IPS-20b (cell line): ENCODE results near the gene MRAP.

Experiments
- H3K27ac ChIP-seq: one replicate; pipeline ENCODE4 v1.5.1; 2013; ENCODE audit warnings: low read length
- H3K27me3 ChIP-seq: 2 replicates; pipeline ENCODE4 v1.6.1; 2013; ENCODE audit warnings: mild to moderate bottlenecking, low read length, inconsistent platforms; ENCODE audit not compliant: insufficient read depth
- H3K36me3 ChIP-seq: 2 replicates; pipeline ENCODE4 v1.6.1; 2013; ENCODE audit warnings: low read depth, mild to moderate bottlenecking, inconsistent platforms, low read length, moderate library complexity; ENCODE audit not compliant: insufficient read depth
- H3K4me1 ChIP-seq: 2 replicates; pipeline ENCODE4 v1.6.1; 2013; ENCODE audit warnings: mild to moderate bottlenecking, control low read depth, inconsistent platforms, low read length, moderate library complexity; ENCODE audit not compliant: insufficient read depth
- H3K4me3 ChIP-seq: 2 replicates; pipeline ENCODE4 v1.5.1; 2013; ENCODE audit warnings: mild to moderate bottlenecking, low read length, inconsistent platforms
- H3K9ac ChIP-seq: 2 replicates; pipeline ENCODE4 v1.6.1; 2013; ENCODE audit warnings: low read depth, mild to moderate bottlenecking, inconsistent platforms, low read length, moderate library complexity
- H3K9me3 ChIP-seq: 2 replicates; pipeline ENCODE4 v1.6.1; 2013; ENCODE audit warnings: mild to moderate bottlenecking, low read depth, low read length, inconsistent platforms; ENCODE audit not compliant: insufficient read depth

Gene MRAP

DNA sequence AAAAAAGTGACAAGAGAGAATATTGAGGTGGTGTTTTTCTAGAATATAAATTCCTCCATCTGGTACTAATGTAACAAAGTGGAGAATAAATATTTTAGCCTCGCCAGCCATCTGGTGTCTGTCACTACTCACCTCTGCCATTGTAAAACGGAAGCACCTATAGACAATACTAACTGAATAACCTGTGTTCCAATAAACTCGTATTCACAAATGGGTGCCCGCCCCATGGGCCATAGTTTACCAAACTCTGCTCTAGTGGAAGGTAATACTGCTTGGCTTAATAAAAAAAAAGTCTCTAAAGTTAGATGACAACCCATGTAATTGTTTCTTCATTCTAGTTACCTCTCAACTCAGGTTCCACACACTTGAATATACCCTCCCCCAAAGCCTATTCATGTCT, 27.9 kb upstream of the MRAP start:
- no peaks in the 10 kb centered on the region for H3K9me3 ChIP-seq
- H3K4me3 ChIP-seq: no peak overlapping the region
- H3K27me3 ChIP-seq: no peaks in the 10 kb centered on the region
- H3K4me1 ChIP-seq: no peaks in the 10 kb centered on the region
- no peak overlapping the region for H3K27ac ChIP-seq
- H3K36me3 ChIP-seq: peaks cover 82% of the 10 kb centered on the region
- no peak overlapping the region for H3K9ac ChIP-seq

DNA sequence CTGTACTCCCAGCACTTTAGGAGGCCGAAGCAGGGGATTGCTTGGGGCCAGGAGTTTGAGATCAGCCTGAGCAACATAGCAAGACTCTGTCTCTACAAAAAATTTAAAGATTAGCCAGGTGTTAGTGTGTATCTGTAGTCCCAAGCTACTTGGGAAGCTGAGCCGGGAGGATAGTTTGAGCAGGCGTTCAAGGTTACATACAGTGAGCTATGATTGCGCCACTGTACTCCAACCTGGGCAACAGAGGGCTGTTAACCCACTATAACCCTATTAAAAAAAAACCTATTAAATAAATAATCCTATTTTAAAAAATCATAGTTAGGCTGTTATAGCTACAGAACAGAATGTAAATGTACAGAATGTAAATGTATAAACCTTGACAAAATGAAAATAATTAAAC, 22.0 kb upstream of the MRAP start:
- Histone ChIP-seq H3K4me3 (no peak overlapping the region), H3K9me3 (no peaks in the 10 kb centered on the region), H3K9ac (no peak overlapping the region), H3K36me3 (peaks cover 31% of the 10 kb centered on the region), H3K27ac (no peak overlapping the region), H3K27me3 (no peaks in the 10 kb centered on the region), H3K4me1 (peaks cover 4% of the 10 kb centered on the region; the same call in 1 of the 2 replicates)

- peaks cover 4% of the 10 kb centered on the region; the same call in 1 of the 2 replicates for H3K4me1 ChIP-seq
- no peak overlapping the region for H3K27ac ChIP-seq
- H3K27me3 ChIP-seq: no peaks in the 10 kb centered on the region
- H3K9me3 ChIP-seq: no peaks in the 10 kb centered on the region
- H3K9ac ChIP-seq: peak overlapping the region; percentile 75
- peak overlapping the region; percentile 75 for H3K4me3 ChIP-seq
- peaks cover 17% of the 10 kb centered on the region for H3K36me3 ChIP-seq
These were observed 20.6 kb upstream of the MRAP start for GRCh38 chr21:32278103-32278502.

- Histone ChIP-seq H3K9me3 (no peaks in the 10 kb centered on the region), H3K9ac (peak within 1 kb of the TSS; percentile 75), H3K36me3 (peaks cover 10% of the 10 kb centered on the region), H3K4me3 (peak within 1 kb of the TSS; percentile 75), H3K27ac (no peak within 1 kb of the TSS), H3K4me1 (peaks cover 4% of the 10 kb centered on the region; the same call in 1 of the 2 replicates), H3K27me3 (no peaks in the 10 kb centered on the region)
These were observed 19.9 kb upstream of the MRAP start, which contains the start of gene MIS18A for GRCh38 chr21:32278518-32279376. MIS18A (minus strand) TSS chr21:32279049; CDS start chr21:32279014, 35 bp downstream.

DNA sequence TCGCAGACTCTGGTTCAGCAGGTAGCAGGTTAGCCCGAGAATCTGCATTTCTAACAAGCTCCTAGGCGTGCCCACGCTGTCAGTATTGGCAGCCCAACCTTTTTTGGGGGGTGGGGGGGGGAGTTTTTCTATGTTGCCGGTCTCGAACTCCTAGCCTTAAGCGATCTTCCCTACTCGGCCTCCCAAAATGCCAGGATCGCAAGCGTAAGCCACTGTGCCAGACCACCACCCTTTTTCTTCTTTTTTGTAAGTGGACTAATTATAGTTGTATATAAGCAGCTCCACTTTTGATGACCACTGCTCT, 19.3 kb upstream of the MRAP start:
- H3K27ac ChIP-seq: no peak overlapping the region
- no peaks in the 10 kb centered on the region for H3K27me3 ChIP-seq
- H3K4me3 ChIP-seq: peak overlapping the region; percentile 75
- H3K4me1 ChIP-seq: peaks cover 4% of the 10 kb centered on the region; the same call in 1 of the 2 replicates
- peaks cover 6% of the 10 kb centered on the region for H3K36me3 ChIP-seq
- H3K9me3 ChIP-seq: no peaks in the 10 kb centered on the region
- peak overlapping the region; percentile 75; the same call in 1 of the 2 replicates for H3K9ac ChIP-seq

DNA sequence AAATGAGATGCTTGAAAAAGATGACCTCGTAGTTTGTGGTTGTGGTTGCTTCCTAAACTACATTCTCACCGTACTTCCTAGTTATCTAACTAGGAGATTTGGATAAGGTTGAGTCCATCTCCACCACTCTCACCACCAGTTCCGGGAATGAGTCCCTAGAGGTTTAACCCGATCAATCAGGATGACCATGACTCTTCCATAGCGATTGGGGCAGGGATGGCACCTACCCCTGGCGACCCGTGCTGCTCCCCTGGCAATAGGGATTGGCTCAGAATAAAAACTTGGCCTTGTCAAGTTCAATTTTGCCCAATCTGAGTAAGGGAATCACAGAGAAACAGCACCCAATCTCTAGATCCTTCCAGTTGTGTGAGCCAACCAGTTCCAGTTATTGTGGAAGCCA, 17.1 kb upstream of the MRAP start:
- Histone ChIP-seq H3K4me3 (no peak overlapping the region), H3K4me1 (peaks cover 4% of the 10 kb centered on the region; the same call in 1 of the 2 replicates), H3K9ac (no peak overlapping the region), H3K9me3 (no peaks in the 10 kb centered on the region), H3K27ac (no peak overlapping the region), H3K27me3 (no peaks in the 10 kb centered on the region), H3K36me3 (no peaks in the 10 kb centered on the region)

GRCh38 chr21:32282992-32283391, 15.7 kb upstream of the MRAP start:
- H3K27me3 ChIP-seq: no peaks in the 10 kb centered on the region
- no peaks in the 10 kb centered on the region for H3K9me3 ChIP-seq
- H3K9ac ChIP-seq: no peak overlapping the region; the same call in 1 of the 2 replicates
- H3K4me3 ChIP-seq: no peak overlapping the region
- H3K4me1 ChIP-seq: peaks cover under 1% of the 10 kb centered on the region; the same call in 1 of the 2 replicates
- H3K36me3 ChIP-seq: no peaks in the 10 kb centered on the region
- no peak overlapping the region for H3K27ac ChIP-seq

- H3K27me3 ChIP-seq: no peaks in the 10 kb centered on the region
- H3K4me1 ChIP-seq: no peaks in the 10 kb centered on the region
- H3K4me3 ChIP-seq: no peak overlapping the region
- H3K9me3 ChIP-seq: no peaks in the 10 kb centered on the region
- no peaks in the 10 kb centered on the region for H3K36me3 ChIP-seq
- H3K9ac ChIP-seq: no peak overlapping the region
- no peak overlapping the region for H3K27ac ChIP-seq
These were observed 13.2 kb upstream of the MRAP start for GRCh38 chr21:32285476-32285875.

- no peaks in the 10 kb centered on the region for H3K27me3 ChIP-seq
- no peaks in the 10 kb centered on the region for H3K4me1 ChIP-seq
- no peak overlapping the region for H3K4me3 ChIP-seq
- no peaks in the 10 kb centered on the region for H3K9me3 ChIP-seq
- H3K9ac ChIP-seq: no peak overlapping the region
- H3K27ac ChIP-seq: no peak overlapping the region
- H3K36me3 ChIP-seq: no peaks in the 10 kb centered on the region
These were observed 1.2 kb upstream of the MRAP start for GRCh38 chr21:32297449-32297848.

- no peaks in the 10 kb centered on the region for H3K27me3 ChIP-seq
- H3K9me3 ChIP-seq: no peaks in the 10 kb centered on the region
- H3K9ac ChIP-seq: no peak overlapping the region
- no peak overlapping the region for H3K4me3 ChIP-seq
- no peaks in the 10 kb centered on the region for H3K36me3 ChIP-seq
- H3K4me1 ChIP-seq: no peaks in the 10 kb centered on the region
- H3K27ac ChIP-seq: no peak overlapping the region
These were observed 501 bp upstream of the MRAP start for GRCh38 chr21:32298148-32298559.

GRCh38 chr21:32299695-32300094, 1.0 kb downstream of the MRAP start:
- Histone ChIP-seq H3K4me1 (no peaks in the 10 kb centered on the region), H3K27ac (no peak overlapping the region), H3K9ac (no peak overlapping the region), H3K4me3 (no peak overlapping the region), H3K36me3 (no peaks in the 10 kb centered on the region), H3K27me3 (no peaks in the 10 kb centered on the region), H3K9me3 (no peaks in the 10 kb centered on the region)

GRCh38 chr21:32300117-32300681, 1.5 kb downstream of the MRAP start:
- no peak overlapping the region for H3K4me3 ChIP-seq

More at GRCh38 chr21:32300117-32300681, 1.5 kb downstream of the MRAP start:
- no peaks in the 10 kb centered on the region for H3K4me1 ChIP-seq
- H3K36me3 ChIP-seq: no peaks in the 10 kb centered on the region
- no peak overlapping the region for H3K9ac ChIP-seq
- no peak overlapping the region for H3K27ac ChIP-seq
- H3K27me3 ChIP-seq: no peaks in the 10 kb centered on the region
- H3K9me3 ChIP-seq: no peaks in the 10 kb centered on the region
